H9 (cell line): Measurements from ENCODE around the gene MBTD1. TPM values are rescaled to one million over a fixed set of nuclear protein-coding genes. Genes with fewer than 3 reads are reported as not detected.

Experiments used
- DNase-seq: peaks from one replicate; pipeline ENCODE4 v3.0.0-alpha.2; 2017
- H2AFZ ChIP-seq: one replicate; pipeline ENCODE4 v1.6.1; 2013; ENCODE audit warnings: mild to moderate bottlenecking, low read length, control low read depth, moderate library complexity
- H2AK5ac ChIP-seq: 2 replicates; pipeline ENCODE4 v1.6.1; 2013; ENCODE audit warnings: low read length, control low read depth, mixed read lengths; ENCODE audit not compliant: insufficient read length
- H2BK120ac ChIP-seq: one replicate; pipeline ENCODE4 v1.6.1; 2013; ENCODE audit warnings: low read depth, mild to moderate bottlenecking, low read length, control low read depth, inconsistent platforms; ENCODE audit not compliant: poor library complexity, severe bottlenecking
- H2BK12ac ChIP-seq: 2 replicates; pipeline ENCODE4 v1.6.1; 2013; ENCODE audit warnings: low read length, control low read depth, mixed read lengths, low read depth; ENCODE audit not compliant: insufficient read length
- H2BK15ac ChIP-seq: 2 replicates; pipeline ENCODE4 v1.6.1; 2013; ENCODE audit warnings: low read depth, low read length, control low read depth
- H2BK20ac ChIP-seq: one replicate; pipeline ENCODE4 v1.6.1; 2013; ENCODE audit warnings: low read depth, mild to moderate bottlenecking, low read length, control low read depth, inconsistent platforms; ENCODE audit not compliant: poor library complexity, severe bottlenecking
- H2BK5ac ChIP-seq: 2 replicates; pipeline ENCODE4 v1.6.1; 2013; ENCODE audit warnings: low read length, control low read depth, mixed read lengths; ENCODE audit not compliant: insufficient read length
- H3K14ac ChIP-seq: 2 replicates; pipeline ENCODE4 v1.6.1; 2013; ENCODE audit warnings: low read length, control low read depth; ENCODE audit not compliant: insufficient read depth
- H3K18ac ChIP-seq: 2 replicates; pipeline ENCODE4 v1.6.1; 2013; ENCODE audit warnings: low read depth, mild to moderate bottlenecking, mixed read lengths, low read length, control low read depth; ENCODE audit not compliant: insufficient read length
- H3K23ac ChIP-seq: 2 replicates; pipeline ENCODE4 v1.6.1; 2013; ENCODE audit warnings: low read length, control low read depth, mixed read lengths, low read depth; ENCODE audit not compliant: insufficient read length
- H3K23me2 ChIP-seq: 2 replicates; pipeline ENCODE4 v1.6.1; 2013; ENCODE audit warnings: low read depth, mild to moderate bottlenecking, mixed read lengths, low read length, control low read depth; ENCODE audit not compliant: insufficient read length, poor library complexity, severe bottlenecking
- H3K27ac ChIP-seq: 2 replicates; pipeline ENCODE4 v1.5.1; 2013; ENCODE audit warnings: low read length, control low read depth, mixed read lengths, low read depth; ENCODE audit not compliant: insufficient read length
- H3K27me3 ChIP-seq: 2 replicates; pipeline ENCODE4 v1.6.1; 2013; ENCODE audit warnings: low read length, control low read depth, inconsistent platforms; ENCODE audit not compliant: insufficient read depth
- H3K4ac ChIP-seq: 2 replicates; pipeline ENCODE4 v1.6.1; 2013; ENCODE audit warnings: low read depth, mild to moderate bottlenecking, control low read depth, inconsistent platforms, low read length, moderate library complexity
- H3K4me1 ChIP-seq: 2 replicates; pipeline ENCODE4 v1.6.1; 2013; ENCODE audit warnings: low read length, control low read depth, inconsistent platforms; ENCODE audit not compliant: insufficient read depth
- H3K4me2 ChIP-seq: 2 replicates; pipeline ENCODE4 v1.6.1; 2013; ENCODE audit warnings: low read length, control low read depth, mixed read lengths; ENCODE audit not compliant: insufficient read length, insufficient read depth
- H3K56ac ChIP-seq: 2 replicates; pipeline ENCODE4 v1.6.1; 2013; ENCODE audit warnings: low read depth, mild to moderate bottlenecking, mixed read lengths, low read length, control low read depth; ENCODE audit not compliant: insufficient read length
- H3K79me1 ChIP-seq: 2 replicates; pipeline ENCODE4 v1.6.1; 2013; ENCODE audit warnings: low read depth, mild to moderate bottlenecking, moderate library complexity, low read length, control low read depth, inconsistent platforms; ENCODE audit not compliant: insufficient read depth, poor library complexity, severe bottlenecking
- H3K79me2 ChIP-seq: 2 replicates; pipeline ENCODE4 v1.6.1; 2013; ENCODE audit warnings: low read length, control low read depth, inconsistent platforms; ENCODE audit not compliant: insufficient read depth
- H3K9ac ChIP-seq: 2 replicates; pipeline ENCODE4 v1.6.1; 2013; ENCODE audit warnings: low read length, control low read depth, mixed read lengths; ENCODE audit not compliant: insufficient read length; ENCODE audit errors: extremely low read depth
- H3K9me3 ChIP-seq: one replicate; pipeline ENCODE4 v1.6.1; 2013; ENCODE audit warnings: low read depth, low read length, inconsistent platforms; ENCODE audit not compliant: control insufficient read depth
- H3T11ph ChIP-seq: one replicate; pipeline ENCODE4 v1.6.1; 2013; ENCODE audit warnings: mild to moderate bottlenecking, low read length, control low read depth, inconsistent platforms
- H4K20me1 ChIP-seq: one replicate; pipeline ENCODE4 v1.6.1; 2013; ENCODE audit not compliant: control insufficient read depth, insufficient read length, insufficient read depth
- H4K5ac ChIP-seq: 2 replicates; pipeline ENCODE4 v1.6.1; 2013; ENCODE audit warnings: low read depth, mild to moderate bottlenecking, mixed read lengths, low read length, control low read depth; ENCODE audit not compliant: insufficient read length
- H4K8ac ChIP-seq: replicated peaks from 2 replicates; pipeline ENCODE4 v1.6.1; 2013; ENCODE audit warnings: low read length, control low read depth, mixed read lengths, low read depth; ENCODE audit not compliant: insufficient read length
- H4K91ac ChIP-seq: 2 replicates; pipeline ENCODE4 v1.6.1; 2013; ENCODE audit warnings: low read depth, mild to moderate bottlenecking, moderate library complexity, mixed read lengths, low read length, control low read depth; ENCODE audit not compliant: insufficient read length
- H3K27ac Mint-ChIP-seq, 3 experiments: 2 replicates in 2 of 3; 3 replicates in 1 of 3; pipeline ENCODE4 v1.8.0; 2020 to 2021; ENCODE audit warnings: mixed read lengths in 3 of 3, mild to moderate bottlenecking in 1 of 3, moderate library complexity in 1 of 3
- H3K27me3 Mint-ChIP-seq: 2 replicates; pipeline ENCODE4 v1.8.0; 2021; ENCODE audit warnings: low read depth, mild to moderate bottlenecking, moderate library complexity, mixed read lengths
- H3K36me3 Mint-ChIP-seq, 3 experiments: 2 replicates in 2 of 3; 3 replicates in 1 of 3; pipeline ENCODE4 v1.8.0; 2020 to 2021; ENCODE audit warnings: low read depth in 3 of 3, mixed read lengths in 3 of 3; ENCODE audit not compliant: insufficient read depth in 1 of 3
- H3K4me1 Mint-ChIP-seq, 2 experiments: 2 replicates each; pipeline ENCODE4 v1.8.0; 2020; ENCODE audit warnings: mixed read lengths in 2 of 2
- H3K4me3 Mint-ChIP-seq, 2 experiments: 2 replicates in 1 of 2; 3 replicates in 1 of 2; pipeline ENCODE4 v1.8.0; 2020 to 2021; ENCODE audit warnings: mild to moderate bottlenecking in 2 of 2, mixed read lengths in 2 of 2, moderate library complexity in 1 of 2
- H3K9me3 Mint-ChIP-seq, 2 experiments: 2 replicates in 1 of 2; 3 replicates in 1 of 2; pipeline ENCODE4 v1.8.0; 2020; ENCODE audit warnings: mild to moderate bottlenecking in 2 of 2, mixed read lengths in 2 of 2, moderate library complexity in 1 of 2
- CTCF ChIP-seq: fragments of 200-600 bp; sonication (generic); conservative IDR thresholded peaks from 3 replicates; pipeline ENCODE4 v1.8.0; 2021; ENCODE audit warnings: antibody characterized with exemption, mild to moderate bottlenecking
- WGBS: extraction: QIAGEN DNeasy Blood & Tissue Kit; methylation state at CpG from one replicate; pipeline ENCODE4 v1.1.7; 2013; ENCODE audit warnings: missing lambda C conversion rate, low lambda C conversion rate, mixed read lengths; ENCODE audit not compliant: insufficient read length; ENCODE audit errors: extremely low coverage; 5-methylcytosine and 5-hydroxymethylcytosine counted together
- total RNA-seq: library from RNA; stranded (reverse); gene quantifications from 2 replicates; pipeline ENCODE4 v1.2.1, GENCODE V29; 2021

The MBTD1 gene
- total RNA-seq, 1 experiment from 2014 or later, result 49.6 TPM

GRCh38 chr17:51287412-51287811 is 27.6 kb upstream of the MBTD1 start:
- H4K8ac ChIP-seq, result no peak overlapping the region
- H3K18ac ChIP-seq, result no peak overlapping the region
- no peak overlapping the region for H2BK12ac ChIP-seq
- no peak overlapping the region for H3K23ac ChIP-seq
- no peaks in the 10 kb centered on the region for H3K23me2 ChIP-seq
- no peak overlapping the region for H2AFZ ChIP-seq
- no peak overlapping the region for H2BK15ac ChIP-seq
- H3K27ac Mint-ChIP-seq, result peak overlapping the region in 1 of 3 experiments; percentile 26; a peak in 1 of 7 replicates
- H4K5ac ChIP-seq, result no peak overlapping the region
- no peaks in the 10 kb centered on the region for H4K20me1 ChIP-seq
- no peak overlapping the region for H3K14ac ChIP-seq
- no peak overlapping the region for H3K4ac ChIP-seq
- TF ChIP-seq CTCF, result no peak
- H3K9me3 Mint-ChIP-seq, result no peaks in the 10 kb centered on the region
- no peak for DNase-seq
- no peak overlapping the region for H3K56ac ChIP-seq
- H2AK5ac ChIP-seq, result no peak overlapping the region
- no peak overlapping the region for H2BK20ac ChIP-seq
- no peaks in the 10 kb centered on the region for H3K9me3 ChIP-seq
- no peak overlapping the region for H2BK120ac ChIP-seq
- H3K4me2 ChIP-seq, result no peak overlapping the region
- H3K27me3 ChIP-seq, result no peaks in the 10 kb centered on the region
- H2BK5ac ChIP-seq, result no peak overlapping the region
- no peaks in the 10 kb centered on the region for H3K27me3 Mint-ChIP-seq
- no peaks in the 10 kb centered on the region; the same call in 1 of the 2 replicates for H3K79me2 ChIP-seq
- H3T11ph ChIP-seq, result no peak overlapping the region
- H3K9ac ChIP-seq, result no peak overlapping the region
- no peak overlapping the region for H4K91ac ChIP-seq
- H3K79me1 ChIP-seq, result no peaks in the 10 kb centered on the region
- H3K4me3 Mint-ChIP-seq, result no peak overlapping the region
- H3K27ac ChIP-seq, result no peak overlapping the region
- H3K4me1 Mint-ChIP-seq, result peaks cover 5 to 8% of the 10 kb centered on the region in 2 experiments
- no CpG with 5 or more reads among the region's 1 CpG for WGBS
- no peaks in the 10 kb centered on the region for H3K4me1 ChIP-seq
- H3K36me3 Mint-ChIP-seq, result peaks cover 30 to 79% (median 76%) of the 10 kb centered on the region in 3 experiments; a peak in 6 of 7 replicates
